ENCODE data around the gene L3MBTL2.

Gene L3MBTL2

DNA sequence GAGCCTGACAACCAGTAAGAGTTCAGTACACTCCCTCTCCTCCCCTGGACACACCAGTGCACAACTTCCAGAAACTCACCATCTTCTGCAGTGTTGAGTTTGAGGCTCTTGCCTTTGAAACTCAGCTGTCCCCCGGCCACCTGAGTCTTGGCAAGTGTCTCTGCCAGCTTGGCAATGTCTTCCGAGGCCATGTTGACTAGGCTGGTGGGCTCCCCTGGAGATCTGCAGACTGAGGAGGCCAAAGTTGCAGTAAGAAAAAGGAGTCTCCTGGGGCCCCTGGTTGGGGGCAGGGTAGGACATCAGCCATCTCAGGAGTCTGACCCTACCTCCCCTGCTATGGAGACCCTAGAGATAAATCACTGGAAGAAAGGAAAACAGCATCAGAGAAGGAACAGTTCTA is 75.7 kb downstream of the L3MBTL2 start:
- TF ChIP-seq, protein P1, sequence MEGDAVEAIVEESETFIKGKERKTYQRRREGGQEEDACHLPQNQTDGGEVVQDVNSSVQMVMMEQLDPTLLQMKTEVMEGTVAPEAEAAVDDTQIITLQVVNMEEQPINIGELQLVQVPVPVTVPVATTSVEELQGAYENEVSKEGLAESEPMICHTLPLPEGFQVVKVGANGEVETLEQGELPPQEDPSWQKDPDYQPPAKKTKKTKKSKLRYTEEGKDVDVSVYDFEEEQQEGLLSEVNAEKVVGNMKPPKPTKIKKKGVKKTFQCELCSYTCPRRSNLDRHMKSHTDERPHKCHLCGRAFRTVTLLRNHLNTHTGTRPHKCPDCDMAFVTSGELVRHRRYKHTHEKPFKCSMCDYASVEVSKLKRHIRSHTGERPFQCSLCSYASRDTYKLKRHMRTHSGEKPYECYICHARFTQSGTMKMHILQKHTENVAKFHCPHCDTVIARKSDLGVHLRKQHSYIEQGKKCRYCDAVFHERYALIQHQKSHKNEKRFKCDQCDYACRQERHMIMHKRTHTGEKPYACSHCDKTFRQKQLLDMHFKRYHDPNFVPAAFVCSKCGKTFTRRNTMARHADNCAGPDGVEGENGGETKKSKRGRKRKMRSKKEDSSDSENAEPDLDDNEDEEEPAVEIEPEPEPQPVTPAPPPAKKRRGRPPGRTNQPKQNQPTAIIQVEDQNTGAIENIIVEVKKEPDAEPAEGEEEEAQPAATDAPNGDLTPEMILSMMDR (IDR thresholded peaks at IDR 0.05; ENCODE audit: low read depth, low read length), result no peak
- DNase-seq (ENCODE audit: low read depth, low spot score), result no peak
- H3K4me3 ChIP-seq (ENCODE audit: low read depth, low read length), result no peak overlapping the region
- in situ Hi-C loops (cut with HindIII; ENCODE audit: low sequenced_read_pairs), result no loop called here

Data from astrocyte of the spinal cord (primary cell).